ENCODE results near the gene SNX24.

The SNX24 gene

GRCh38 chr5:122915717-122916461 is 70.5 kb downstream of the SNX24 start:
- no peak overlapping the region for H3K4me3 ChIP-seq (ENCODE audit: low read depth, low read length)

- H3K4me3 ChIP-seq (ENCODE audit: low read depth, low read length), result no peak overlapping the region
Observed at GRCh38 chr5:122916490-122916889, 71.1 kb downstream of the SNX24 start.

DNA sequence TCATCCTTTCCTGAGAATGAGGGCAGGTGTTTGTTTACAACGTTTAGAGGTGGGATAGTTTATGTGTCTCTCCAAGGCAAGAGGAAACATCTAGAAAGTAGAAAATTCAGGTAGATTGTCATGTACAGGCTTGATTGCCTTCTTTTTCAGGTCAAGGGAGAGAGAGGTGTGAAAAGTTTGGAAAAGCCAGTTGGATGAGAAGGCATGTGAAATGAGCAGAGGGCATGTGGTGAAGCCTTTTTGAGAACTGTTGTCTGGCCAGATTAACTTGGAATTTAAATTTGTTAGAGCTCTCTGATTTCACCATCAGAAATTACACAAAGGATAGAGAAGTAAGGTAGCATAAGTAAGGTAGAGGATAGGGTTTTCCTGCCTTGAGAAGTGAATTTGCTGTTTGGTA is 74.6 kb downstream of the SNX24 start:
- no peak overlapping the region for H3K4me3 ChIP-seq (ENCODE audit: low read depth, low read length)

- H3K4me3 ChIP-seq (ENCODE audit: low read depth, low read length), result no peak overlapping the region
Observed at GRCh38 chr5:122921826-122922225, 76.4 kb downstream of the SNX24 start.

- H3K4me3 ChIP-seq (ENCODE audit: low read depth, low read length), result no peak overlapping the region
Observed at GRCh38 chr5:122924203-122924602, 78.8 kb downstream of the SNX24 start.

DNA sequence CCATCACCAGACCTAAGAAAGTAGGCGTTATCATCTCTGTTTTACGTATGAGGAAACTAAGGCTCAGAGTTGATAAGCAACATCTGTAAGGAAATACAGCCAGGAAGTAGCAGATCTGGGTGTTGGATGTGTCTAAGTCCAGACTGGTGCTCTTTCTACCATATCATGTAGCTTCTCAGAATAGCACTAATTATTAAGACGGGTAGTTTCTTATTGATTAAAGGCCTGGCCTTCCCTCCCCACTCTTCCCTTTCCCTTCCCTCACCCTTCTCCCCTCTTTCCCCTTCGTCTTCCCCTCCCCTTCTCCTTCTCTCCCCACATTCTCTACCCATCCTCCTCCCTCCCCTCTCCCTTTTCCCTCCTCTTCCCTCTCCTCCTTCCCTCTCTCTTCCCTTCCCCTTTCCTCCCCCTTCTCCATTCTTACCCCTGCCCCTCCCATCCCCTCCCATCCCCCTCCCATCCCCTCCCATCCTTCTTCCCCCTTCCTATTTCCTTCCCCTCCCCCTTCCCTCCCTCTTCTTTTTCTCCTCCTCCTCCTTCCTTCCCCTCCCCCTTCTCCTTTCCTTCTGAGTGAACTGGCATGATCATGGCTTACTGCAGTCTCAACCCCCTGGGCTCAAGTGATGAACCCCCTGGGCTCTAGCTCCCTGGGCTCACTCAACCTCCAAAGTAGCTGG is 79.4 kb downstream of the SNX24 start:
- H3K4me3 ChIP-seq (ENCODE audit: low read depth, low read length), result no peak overlapping the region

DNA sequence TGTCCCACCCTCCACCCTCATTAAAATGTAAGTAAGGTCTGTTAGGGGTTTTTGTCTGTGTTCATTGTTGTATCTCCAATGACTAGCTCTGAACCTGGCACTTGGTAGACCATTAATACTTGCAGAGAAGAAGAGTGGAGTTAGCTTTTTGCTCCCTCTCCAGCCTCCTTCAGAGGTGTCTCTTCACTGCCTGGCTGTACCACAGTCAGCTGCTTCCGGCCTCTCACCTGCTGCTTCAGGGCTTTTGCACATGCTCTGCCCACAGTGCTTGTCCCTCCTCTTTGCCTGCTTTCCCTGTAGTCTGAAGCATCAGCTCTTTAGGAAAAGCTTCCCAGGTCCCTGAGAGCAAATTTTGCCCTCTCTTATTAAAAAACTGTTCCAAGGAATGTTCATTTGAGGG is 83.6 kb downstream of the SNX24 start:
- H3K4me3 ChIP-seq (ENCODE audit: low read depth, low read length), result no peak overlapping the region

DNA sequence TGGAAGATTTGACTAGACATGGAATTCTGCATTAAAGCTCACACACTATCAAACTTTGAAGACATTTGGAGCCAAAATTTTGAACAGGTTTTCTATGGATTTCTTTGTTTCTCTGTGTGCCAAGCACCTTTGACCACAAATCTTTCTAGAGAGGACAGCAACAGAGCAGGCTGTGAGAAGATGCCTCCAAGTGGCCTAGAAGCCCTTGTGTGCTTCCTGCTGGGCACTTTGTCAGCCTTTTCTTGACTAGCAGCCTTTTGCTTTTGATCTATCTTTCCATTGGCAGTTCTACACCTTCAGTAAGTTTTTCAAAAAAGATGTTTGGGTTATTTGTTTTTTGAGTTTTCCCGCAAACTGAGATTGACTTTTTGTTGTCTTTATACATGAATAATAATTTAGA is 84.6 kb downstream of the SNX24 start:
- H3K4me3 ChIP-seq (ENCODE audit: low read depth, low read length), result no peak overlapping the region

GRCh38 chr5:122933956-122934355 is 88.5 kb downstream of the SNX24 start:
- H3K4me3 ChIP-seq (ENCODE audit: low read depth, low read length), result no peak overlapping the region

DNA sequence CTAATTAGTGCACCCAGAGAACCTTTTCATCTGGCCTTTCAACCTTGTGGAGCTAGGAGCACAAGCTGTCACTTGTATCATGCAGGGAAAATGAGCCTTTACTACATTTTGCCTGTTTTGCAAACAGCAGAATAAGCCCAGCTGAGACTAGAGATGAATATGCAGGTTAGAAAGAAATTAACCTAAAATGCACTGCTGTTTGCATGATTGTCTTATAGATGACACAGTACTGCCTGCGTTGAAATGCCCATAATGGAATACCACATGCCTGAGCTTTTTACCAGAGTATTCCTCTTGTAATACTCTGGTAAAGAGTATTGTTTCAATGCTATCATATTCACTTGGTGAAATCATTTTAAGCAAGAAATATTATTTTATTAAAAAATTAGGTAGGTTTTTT is 90.7 kb downstream of the SNX24 start:
- H3K4me3 ChIP-seq (ENCODE audit: low read depth, low read length), result no peak overlapping the region

DNA sequence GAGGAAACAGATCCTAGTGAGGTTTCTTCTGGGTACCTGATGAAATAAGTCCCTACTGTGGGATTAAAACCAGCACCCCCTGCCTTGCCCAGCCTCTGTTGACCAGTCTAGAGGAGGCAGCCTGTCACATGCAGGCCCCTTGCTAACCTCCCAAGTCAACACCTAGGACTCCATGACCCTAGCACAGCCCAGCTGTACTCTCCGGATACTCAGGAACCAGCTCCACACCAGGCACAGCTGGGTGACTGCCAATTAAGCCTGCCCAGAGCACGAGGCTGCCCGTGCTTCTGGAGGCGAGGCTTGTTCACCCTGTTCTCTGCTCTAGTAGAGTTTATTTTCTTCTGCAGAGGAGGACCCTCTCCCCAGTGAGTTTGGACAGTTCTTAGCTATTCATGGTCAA is 92.5 kb downstream of the SNX24 start:
- H3K4me3 ChIP-seq (ENCODE audit: low read depth, low read length), result no peak overlapping the region

- no peak overlapping the region for H3K4me3 ChIP-seq (ENCODE audit: low read depth, low read length)
Observed at GRCh38 chr5:122940890-122941289, 95.5 kb downstream of the SNX24 start.

DNA sequence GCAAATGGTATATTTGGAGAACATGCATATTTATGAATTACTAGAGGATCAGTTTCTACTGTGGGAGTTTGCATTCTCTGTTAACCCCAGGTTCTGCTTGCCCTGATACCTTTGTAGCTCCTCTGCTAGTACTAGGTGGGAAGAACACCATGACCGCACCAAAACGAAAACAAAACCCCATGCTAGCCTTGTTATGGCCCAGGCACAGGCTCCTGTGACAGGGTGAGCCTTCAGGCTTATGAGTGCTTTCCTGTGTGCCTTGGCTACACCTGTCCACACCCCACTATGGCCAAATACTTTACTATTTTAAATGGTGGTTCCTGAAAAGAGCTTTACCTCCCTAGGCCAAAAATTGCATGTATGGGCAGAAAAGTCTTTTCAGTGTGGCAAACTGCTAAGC is 96.3 kb downstream of the SNX24 start:
- no peak overlapping the region for H3K4me3 ChIP-seq (ENCODE audit: low read depth, low read length)

DNA sequence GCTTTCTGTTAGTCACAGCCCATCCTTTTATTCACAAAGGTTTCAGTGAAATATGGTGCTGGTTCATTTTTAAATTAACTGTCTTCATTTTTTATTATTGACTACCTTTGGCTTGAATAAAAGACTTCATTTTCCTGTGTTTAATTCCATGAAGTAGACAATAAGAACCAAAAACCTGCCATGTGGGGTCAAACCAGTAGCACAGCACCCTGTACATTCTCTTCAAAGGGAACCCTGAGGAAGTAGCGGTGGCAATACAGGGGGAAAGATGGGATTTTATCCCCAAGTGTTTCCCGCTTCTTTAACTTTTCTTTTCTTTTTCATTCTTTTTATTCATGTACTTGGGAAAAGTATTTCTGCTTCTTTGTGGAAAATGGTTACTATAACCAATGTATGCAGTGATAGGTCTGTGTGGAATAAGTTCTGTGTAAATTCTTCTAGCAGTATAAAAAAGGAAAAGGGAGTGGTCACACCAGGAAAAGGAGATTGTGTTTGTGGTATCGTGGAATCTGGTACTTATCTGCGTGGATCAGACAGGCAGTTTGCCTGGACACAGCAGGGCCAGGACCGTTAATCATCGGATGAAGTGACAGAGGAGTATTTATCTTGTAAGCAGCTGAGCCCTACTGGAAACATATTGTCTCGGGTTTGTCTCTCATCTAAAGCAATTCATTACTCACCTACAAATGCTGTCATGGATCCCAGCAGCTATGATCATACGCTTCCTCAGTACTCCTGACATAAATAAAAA is 96.9 kb downstream of the SNX24 start:
- H3K4me3 ChIP-seq (ENCODE audit: low read depth, low read length), result no peak overlapping the region

DNA sequence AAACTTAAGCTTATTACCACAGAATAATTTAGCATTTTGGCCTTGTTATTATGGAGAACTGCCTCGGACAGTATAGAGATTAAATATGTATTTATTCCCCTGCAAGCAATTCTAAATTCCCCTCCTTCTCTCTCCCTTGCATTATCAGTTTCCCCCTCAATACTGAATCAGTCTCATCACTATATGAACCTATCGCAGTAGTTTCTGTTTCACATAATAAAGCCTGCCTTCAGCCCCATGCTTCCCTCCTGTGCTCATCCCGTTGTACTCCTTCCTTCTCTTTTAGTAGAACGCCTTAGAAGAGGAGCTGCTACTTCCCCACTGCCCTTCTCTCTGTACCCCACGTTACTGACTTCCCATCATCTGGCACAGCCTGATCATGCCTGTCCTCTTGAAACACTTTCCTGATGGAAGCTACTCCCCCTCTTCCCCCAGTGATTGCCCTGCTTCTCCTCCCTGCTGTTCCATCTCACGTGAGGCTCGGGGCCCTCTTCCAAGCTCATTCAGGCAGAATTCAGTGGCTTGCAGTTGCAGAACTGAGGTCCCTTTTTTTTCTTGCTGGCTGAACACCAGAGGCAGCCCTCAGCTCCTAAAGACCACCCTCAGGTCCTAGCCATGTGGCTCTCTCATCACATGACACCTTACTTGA is 97.8 kb downstream of the SNX24 start:
- H3K4me3 ChIP-seq (ENCODE audit: low read depth, low read length), result no peak overlapping the region

DNA sequence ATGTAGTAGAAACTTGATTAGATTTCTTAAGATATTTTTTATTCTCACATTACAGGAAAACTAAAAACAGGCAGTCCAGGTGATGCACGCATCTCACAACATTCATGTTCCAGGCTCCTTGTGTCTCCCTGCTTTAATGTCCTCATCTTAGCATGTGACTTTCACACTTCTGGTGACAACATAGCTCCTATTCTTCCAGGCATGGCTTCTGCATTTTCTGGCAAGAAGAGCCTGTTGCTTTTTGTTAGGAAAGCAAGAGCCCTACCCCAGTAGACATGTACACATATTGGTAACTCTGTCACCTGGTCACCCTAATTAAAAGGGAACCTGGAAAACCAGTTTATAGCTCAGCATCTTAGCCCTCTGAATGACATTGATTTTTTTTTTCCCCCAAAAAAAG is 98.6 kb downstream of the SNX24 start:
- no peak overlapping the region for H3K4me3 ChIP-seq (ENCODE audit: low read depth, low read length)

DNA sequence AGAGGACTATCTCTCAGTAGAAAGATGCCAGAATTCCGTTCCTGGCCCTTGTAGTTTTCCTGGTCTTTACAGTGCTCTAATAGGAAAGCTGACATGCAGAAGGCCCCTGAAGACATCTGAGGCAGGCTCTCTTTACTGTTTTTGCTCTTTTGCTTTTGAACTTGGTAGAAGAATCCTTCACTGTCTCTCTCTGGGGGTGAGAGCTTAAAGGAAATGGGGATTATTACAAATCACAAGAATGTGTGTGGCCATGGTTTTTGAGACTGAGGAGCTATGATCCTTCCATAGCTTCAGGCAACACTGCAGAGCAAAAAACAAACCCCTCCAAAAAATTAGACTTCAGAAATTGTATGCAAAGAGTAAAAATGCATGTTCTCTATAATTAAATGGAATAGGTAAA is 102.0 kb downstream of the SNX24 start:
- no peak overlapping the region for H3K4me3 ChIP-seq (ENCODE audit: low read depth, low read length)

- no peak overlapping the region for H3K4me3 ChIP-seq (ENCODE audit: low read depth, low read length)
Observed at GRCh38 chr5:122947772-122948171, 102.4 kb downstream of the SNX24 start.

GRCh38 chr5:122948319-122948718 is 102.9 kb downstream of the SNX24 start:
- H3K4me3 ChIP-seq (ENCODE audit: low read depth, low read length), result no peak overlapping the region

DNA sequence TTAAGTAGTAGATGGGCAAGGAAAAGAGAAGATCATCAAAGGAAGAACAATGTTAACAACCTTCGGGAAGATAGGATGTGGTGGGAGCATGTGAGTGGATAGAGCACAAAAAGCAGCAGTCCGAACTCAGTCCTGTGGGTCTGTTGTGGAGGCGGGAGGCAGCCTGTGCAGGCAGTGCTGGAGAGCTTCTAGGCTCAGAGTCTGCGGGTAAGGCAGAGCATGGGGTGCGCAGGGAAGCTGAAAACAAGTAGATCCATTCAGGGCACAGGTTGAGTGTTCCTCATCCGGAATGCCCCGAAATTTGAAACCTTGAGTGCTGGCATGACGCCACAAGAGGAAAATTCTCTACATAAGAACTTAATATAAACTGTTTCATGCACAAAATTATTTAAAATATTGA is 106.2 kb downstream of the SNX24 start:
- H3K4me3 ChIP-seq (ENCODE audit: low read depth, low read length), result no peak overlapping the region

DNA sequence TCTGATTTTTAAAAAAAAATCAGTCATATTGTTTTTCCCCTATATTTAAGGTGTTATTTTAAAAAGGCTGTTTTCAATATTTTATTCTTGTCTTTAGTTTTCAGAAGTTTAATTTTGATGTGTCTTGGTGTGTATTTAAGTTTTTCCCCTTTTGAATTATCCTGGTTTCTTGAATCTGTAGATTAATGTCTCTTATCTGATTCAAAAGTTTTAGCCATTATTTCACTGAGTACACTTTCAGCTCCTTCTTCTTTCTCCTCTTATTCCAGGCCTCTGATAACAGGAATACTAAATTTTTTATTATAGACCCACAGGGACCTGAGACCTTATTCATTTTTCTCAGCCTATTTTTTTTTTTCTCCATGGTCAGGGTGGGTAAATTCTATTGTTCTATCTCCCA is 109.3 kb downstream of the SNX24 start:
- no peak overlapping the region for H3K4me3 ChIP-seq (ENCODE audit: low read depth, low read length)

- H3K4me3 ChIP-seq (ENCODE audit: low read depth, low read length), result no peak overlapping the region
Observed at GRCh38 chr5:122957457-122957856, 112.0 kb downstream of the SNX24 start.
